Endometrium (tissue), 2 donors: ENCODE measurements around the gene ERCC1.
"Not testable (repeated sequence)": the region's sequence is repeated elsewhere in the genome, so short reads cannot be mapped to it uniquely, and the experiment has no call there.

Experiments
- FAIRE-seq: peaks from 2 replicates; lab custom pipeline; 2012; peaks lifted over from hg19 to GRCh38; lab: Jason Lieb, UNC
- donor health status: control.
- donor health status: control.

The ERCC1 gene

GRCh38 chr19:45429896-45430295, 6.2 kb upstream of the ERCC1 start:
- FAIRE-seq, result not testable (repeated sequence)

- no peak for FAIRE-seq
Observed at GRCh38 chr19:45428384-45429231, 4.9 kb upstream of the ERCC1 start.

- FAIRE-seq, result peak; percentile 29
Observed at GRCh38 chr19:45424191-45425058, 708 bp upstream of the ERCC1 start.

GRCh38 chr19:45423033-45423588, 606 bp downstream of the ERCC1 start:
- FAIRE-seq, result no peak

GRCh38 chr19:45421947-45422498, 1.7 kb downstream of the ERCC1 start:
- FAIRE-seq, result no peak

- FAIRE-seq, result no peak
Observed at GRCh38 chr19:45420871-45421270, 2.8 kb downstream of the ERCC1 start.

GRCh38 chr19:45420356-45420755, 3.4 kb downstream of the ERCC1 start:
- FAIRE-seq, result no peak

- no peak for FAIRE-seq
Observed at GRCh38 chr19:45419895-45420294, 3.8 kb downstream of the ERCC1 start.

DNA sequence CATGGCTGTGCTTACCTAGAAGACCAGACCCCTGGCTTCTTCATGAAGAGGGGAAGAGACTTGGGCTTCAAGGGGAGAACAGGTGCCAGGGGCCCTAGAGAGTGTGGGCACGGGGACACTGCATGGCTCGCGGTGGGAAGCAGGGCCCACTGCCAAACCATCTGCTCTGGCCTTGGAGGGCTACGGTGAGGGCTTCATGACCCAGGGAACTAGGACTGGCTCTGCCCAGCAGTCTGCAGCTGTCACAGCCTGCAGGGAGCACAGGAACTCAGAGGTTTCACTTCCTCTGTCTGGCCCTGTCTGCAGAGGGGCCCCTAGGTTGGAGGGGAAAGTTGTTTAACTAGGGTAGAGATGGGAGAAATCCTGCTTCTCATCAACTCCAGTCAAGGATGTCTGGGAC, 4.3 kb downstream of the ERCC1 start:
- FAIRE-seq, result no peak

GRCh38 chr19:45418802-45419201, 4.9 kb downstream of the ERCC1 start:
- no peak for FAIRE-seq

DNA sequence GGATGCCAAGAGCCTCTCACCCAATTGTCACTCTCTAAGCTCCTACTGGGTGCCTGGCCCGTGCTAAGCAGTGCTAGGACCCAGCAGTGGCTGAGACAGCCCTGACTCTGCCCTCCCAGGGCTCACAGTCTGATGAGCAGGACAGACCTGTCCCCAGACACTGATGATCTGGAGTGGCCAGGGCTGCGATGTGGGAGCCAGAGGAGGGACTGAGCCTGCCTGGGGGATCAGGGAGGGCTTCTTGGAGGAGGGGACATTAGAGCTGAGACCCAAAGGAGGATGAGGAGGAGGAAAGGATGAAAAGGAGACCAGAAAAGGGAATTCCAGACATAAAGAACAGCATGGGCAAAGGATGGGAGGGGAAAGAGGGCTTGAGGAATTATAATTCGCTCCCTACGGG, 6.6 kb downstream of the ERCC1 start:
- FAIRE-seq, result no peak

DNA sequence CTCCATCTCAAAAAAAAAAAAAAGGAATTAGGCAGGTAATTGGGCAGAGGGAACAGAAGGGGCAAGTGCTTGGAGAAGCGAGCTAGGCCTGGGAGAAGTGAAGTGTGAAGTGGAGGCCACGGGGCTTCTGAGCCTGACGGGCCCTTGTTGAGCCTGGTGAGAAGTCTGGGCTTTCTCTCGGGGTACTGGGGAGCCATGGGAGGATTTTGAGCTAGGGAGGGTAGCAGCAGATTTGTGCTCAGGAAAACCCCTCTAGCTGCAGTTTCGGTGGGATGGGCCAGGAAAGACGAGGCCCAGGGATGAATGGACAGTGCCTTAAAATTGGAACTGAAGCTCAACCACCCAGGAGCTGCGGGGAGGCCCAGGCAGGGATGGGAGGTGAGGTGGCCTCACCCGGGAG, 9.2 kb downstream of the ERCC1 start:
- FAIRE-seq, result no peak

DNA sequence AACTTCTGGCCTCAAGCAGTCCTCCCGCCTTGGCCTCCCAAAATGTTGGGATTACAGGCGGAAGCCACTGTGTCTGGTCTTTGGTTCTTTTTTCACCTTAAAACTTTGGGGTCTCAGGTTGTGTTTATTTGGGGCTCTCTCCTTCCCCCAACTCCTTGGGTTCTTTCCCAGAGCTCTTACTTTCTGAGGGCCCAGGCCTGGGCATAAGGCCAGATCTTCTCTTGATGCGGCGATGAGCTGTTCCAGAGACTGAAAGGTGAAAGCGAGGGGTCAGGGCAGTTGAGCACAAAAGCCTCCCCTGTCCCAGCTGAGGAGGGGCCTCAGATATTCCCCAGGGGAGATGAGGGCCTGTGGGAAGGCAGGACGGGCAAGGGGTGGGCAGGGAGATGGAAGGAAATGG, 10.2 kb downstream of the ERCC1 start:
- FAIRE-seq, result no peak

DNA sequence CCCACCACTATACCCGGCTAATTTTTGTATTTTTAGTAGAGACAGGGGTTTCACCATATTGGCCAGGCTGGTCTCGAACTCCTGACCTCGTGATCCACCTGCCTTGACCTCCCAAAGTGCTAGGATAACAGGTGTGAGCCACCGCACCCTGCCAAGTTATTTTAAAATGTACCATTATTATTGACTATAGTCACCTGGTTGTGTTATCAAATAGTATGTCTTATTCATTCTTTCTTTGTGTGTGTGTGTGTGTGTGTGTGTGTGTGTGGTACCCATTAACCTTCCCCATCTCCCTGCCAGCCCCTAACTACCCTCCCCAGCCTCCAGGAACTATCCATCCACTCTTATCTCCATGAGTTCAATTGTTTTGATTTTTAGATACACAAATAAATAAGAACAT, 13.4 kb downstream of the ERCC1 start:
- not testable (repeated sequence) for FAIRE-seq

GRCh38 chr19:45409557-45409920, 14.2 kb downstream of the ERCC1 start:
- FAIRE-seq, result no peak

GRCh38 chr19:45408830-45409556, 14.7 kb downstream of the ERCC1 start:
- FAIRE-seq, result no peak

DNA sequence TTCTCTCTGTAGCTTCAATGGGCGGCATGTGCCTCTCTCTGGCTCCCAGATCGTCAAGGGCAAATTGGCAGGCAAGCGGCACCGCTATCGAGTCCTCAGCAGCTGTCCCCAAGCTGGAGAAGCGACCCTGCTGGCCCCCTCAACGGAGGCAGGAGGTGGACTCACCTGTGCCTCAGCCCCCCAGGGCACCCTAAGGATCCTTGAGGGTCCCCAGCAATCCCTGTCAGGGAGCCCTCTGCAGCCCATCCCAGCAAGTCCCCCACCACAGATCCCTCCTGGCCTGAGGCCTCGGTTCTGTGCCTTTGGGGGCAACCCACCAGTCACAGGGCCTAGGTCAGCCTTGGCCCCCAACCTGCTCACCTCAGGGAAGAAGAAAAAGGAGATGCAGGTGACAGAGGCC, 15.6 kb downstream of the ERCC1 start:
- FAIRE-seq, result no peak

DNA sequence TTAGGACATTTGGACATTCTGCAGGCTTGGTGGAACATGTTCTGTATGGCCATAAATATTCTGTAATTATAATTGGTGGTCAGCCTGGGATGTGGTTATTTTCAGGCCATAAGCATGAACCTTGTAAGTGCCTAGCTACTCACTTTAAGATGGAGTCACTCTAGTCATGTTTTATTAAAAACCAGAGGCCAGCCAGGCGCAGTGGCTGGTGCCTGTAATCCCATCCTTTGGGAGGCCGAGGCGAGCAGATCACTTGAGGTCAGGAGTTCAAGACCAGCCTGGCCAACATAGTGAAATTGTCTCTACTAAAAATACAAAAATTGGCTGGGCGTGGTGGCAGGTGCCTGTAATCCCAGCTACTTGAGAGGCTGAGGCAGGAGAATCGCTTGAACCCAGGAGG, 16.1 kb downstream of the ERCC1 start:
- not testable (repeated sequence) for FAIRE-seq

DNA sequence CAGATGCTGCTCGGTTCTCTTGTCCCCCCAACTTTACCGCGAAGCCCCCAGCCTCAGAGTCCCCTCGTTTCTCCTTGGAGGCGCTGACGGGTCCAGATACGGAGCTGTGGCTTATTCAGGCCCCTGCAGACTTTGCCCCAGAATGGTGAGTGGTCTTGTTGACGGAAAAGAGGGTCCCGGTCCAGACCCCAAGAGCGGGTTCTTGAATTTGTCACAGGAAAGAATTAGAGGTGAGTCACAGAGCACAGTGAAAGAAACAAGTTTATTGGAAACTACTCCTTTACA, 16.7 kb downstream of the ERCC1 start:
- no peak for FAIRE-seq

GRCh38 chr19:45406226-45407090, 17.3 kb downstream of the ERCC1 start, which contains the start of gene POLR1G:
POLR1G (plus strand) TSS chr19:45406644; CDS start chr19:45406697, 53 bp downstream.
- no peak for FAIRE-seq
